ENCODE data around the gene ALK.

DNA sequence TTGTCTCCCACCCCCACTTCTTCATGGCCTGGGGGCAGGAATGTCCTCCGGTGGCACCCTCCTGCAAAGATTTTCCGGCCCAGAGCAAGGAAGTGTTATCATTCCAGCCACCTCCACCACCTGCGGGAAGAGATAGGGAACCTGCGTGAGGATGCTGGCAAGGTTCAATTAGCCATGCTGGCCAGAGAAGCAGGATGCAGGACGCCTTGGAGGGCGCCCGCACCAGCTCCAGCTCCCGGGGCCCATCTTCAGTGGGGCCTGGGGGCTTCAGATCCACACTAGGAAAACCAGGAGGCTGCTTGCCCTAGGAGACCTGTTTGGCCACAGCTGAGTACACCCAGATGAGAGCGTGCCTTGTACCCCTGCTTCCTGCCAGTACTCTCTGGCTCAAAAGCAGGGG is 692.4 kb downstream of the ALK start:
- TF ChIP-seq CHD2 (IDR thresholded peaks at IDR 0.05; ENCODE audit: low read length, partially characterized antibody) (no peak), EP300 (IDR thresholded peaks at IDR 0.05; ENCODE audit: borderline replicate concordance in 1 of 2, low read depth in 1 of 2, low read length in 1 of 2) (no peak), POLR2AphosphoS5 (IDR thresholded peaks at IDR 0.05; ENCODE audit: low read depth, low read length) (no peak), MAX (IDR thresholded peaks at IDR 0.05; ENCODE audit: low read depth) (no peak), SIN3A (IDR thresholded peaks at IDR 0.05; ENCODE audit: borderline replicate concordance, low read depth, low read length) (no peak), MEF2A (IDR thresholded peaks at IDR 0.05; ENCODE audit: borderline replicate concordance, low read depth) (no peak), JUND (IDR thresholded peaks at IDR 0.05) (no peak), EZH2phosphoT487 (IDR thresholded peaks at IDR 0.05; ENCODE audit: borderline replicate concordance, low read depth) (no peak)
- TF ChIP-seq, protein P1, sequence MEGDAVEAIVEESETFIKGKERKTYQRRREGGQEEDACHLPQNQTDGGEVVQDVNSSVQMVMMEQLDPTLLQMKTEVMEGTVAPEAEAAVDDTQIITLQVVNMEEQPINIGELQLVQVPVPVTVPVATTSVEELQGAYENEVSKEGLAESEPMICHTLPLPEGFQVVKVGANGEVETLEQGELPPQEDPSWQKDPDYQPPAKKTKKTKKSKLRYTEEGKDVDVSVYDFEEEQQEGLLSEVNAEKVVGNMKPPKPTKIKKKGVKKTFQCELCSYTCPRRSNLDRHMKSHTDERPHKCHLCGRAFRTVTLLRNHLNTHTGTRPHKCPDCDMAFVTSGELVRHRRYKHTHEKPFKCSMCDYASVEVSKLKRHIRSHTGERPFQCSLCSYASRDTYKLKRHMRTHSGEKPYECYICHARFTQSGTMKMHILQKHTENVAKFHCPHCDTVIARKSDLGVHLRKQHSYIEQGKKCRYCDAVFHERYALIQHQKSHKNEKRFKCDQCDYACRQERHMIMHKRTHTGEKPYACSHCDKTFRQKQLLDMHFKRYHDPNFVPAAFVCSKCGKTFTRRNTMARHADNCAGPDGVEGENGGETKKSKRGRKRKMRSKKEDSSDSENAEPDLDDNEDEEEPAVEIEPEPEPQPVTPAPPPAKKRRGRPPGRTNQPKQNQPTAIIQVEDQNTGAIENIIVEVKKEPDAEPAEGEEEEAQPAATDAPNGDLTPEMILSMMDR (IDR thresholded peaks at IDR 0.05) = no peak
- TF ChIP-seq, protein P2, sequence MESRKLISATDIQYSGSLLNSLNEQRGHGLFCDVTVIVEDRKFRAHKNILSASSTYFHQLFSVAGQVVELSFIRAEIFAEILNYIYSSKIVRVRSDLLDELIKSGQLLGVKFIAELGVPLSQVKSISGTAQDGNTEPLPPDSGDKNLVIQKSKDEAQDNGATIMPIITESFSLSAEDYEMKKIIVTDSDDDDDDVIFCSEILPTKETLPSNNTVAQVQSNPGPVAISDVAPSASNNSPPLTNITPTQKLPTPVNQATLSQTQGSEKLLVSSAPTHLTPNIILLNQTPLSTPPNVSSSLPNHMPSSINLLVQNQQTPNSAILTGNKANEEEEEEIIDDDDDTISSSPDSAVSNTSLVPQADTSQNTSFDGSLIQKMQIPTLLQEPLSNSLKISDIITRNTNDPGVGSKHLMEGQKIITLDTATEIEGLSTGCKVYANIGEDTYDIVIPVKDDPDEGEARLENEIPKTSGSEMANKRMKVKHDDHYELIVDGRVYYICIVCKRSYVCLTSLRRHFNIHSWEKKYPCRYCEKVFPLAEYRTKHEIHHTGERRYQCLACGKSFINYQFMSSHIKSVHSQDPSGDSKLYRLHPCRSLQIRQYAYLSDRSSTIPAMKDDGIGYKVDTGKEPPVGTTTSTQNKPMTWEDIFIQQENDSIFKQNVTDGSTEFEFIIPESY (IDR thresholded peaks at IDR 0.05; ENCODE audit: borderline replicate concordance, low read depth) = no peak
